Dermis microvascular lymphatic vessel endothelial cell (primary cell): ENCODE results near the gene DEDD. TPM values are rescaled to one million over a fixed set of nuclear protein-coding genes. Genes with fewer than 3 reads are reported as not detected.
A peak's percentile ranks its signal among the peaks of the same experiment; 100 is the strongest.

Experiments used
- DNase-seq, 2 donors: peaks; one replicate each; pipeline versions ENCODE4 v3.0.0 to v3.0.0-alpha.2; 2010; ENCODE audit warnings: low read depth in 2 of 2
- total RNA-seq: library from RNA; depleted of rRNA; stranded (reverse); fragments of >200 nt; gene quantifications from 2 replicates; pipeline ENCODE4 v1.2.1, GENCODE V29; 2014

The DEDD gene
- total RNA-seq, 1 donor from 2014 or later = 32.3 TPM

GRCh38 chr1:161163793-161164192 is 31.3 kb upstream of the DEDD start:
- DNase-seq = no peak

GRCh38 chr1:161162806-161163205 is 30.3 kb upstream of the DEDD start:
- DNase-seq = no peak

- DNase-seq = no peak
These were observed 29.6 kb upstream of the DEDD start for GRCh38 chr1:161162052-161162451.

GRCh38 chr1:161161652-161162051 is 29.2 kb upstream of the DEDD start:
- DNase-seq = no peak

GRCh38 chr1:161160671-161161145 is 28.2 kb upstream of the DEDD start:
- DNase-seq = no peak

GRCh38 chr1:161159913-161160243 is 27.4 kb upstream of the DEDD start:
- DNase-seq = no peak

GRCh38 chr1:161159087-161159912 is 26.8 kb upstream of the DEDD start, which contains the start of gene USP21:
Gene USP21 (plus strand): TSS chr1:161159500. CDS start chr1:161160641, 1,141 bp downstream.
- peak; percentile 78 to 90 for DNase-seq

GRCh38 chr1:161158316-161159010 is 26.0 kb upstream of the DEDD start:
- DNase-seq = no peak

- no peak for DNase-seq
These were observed 25.4 kb upstream of the DEDD start for GRCh38 chr1:161157867-161158266.

- DNase-seq = peak; percentile 76 to 90
These were observed 21.3 kb upstream of the DEDD start, which contains the start of gene UFC1 for GRCh38 chr1:161153682-161154337. Gene UFC1 (plus strand): TSS chr1:161153978. CDS start chr1:161153998, 20 bp downstream.

GRCh38 chr1:161153176-161153575 is 20.7 kb upstream of the DEDD start:
- DNase-seq = no peak

GRCh38 chr1:161145832-161146231 is 13.4 kb upstream of the DEDD start:
- DNase-seq = no peak

- no peak for DNase-seq
These were observed 8.4 kb upstream of the DEDD start for GRCh38 chr1:161140755-161141400.

- peak; percentile 66 to 74 for DNase-seq
These were observed 7.3 kb upstream of the DEDD start for GRCh38 chr1:161139766-161140165.

- no peak for DNase-seq
These were observed 6.0 kb upstream of the DEDD start for GRCh38 chr1:161138431-161138830.

GRCh38 chr1:161137881-161138280 is 5.4 kb upstream of the DEDD start:
- no peak for DNase-seq

- peak in 1 of 2 donors; percentile 17 for DNase-seq
These were observed 813 bp upstream of the DEDD start for GRCh38 chr1:161133220-161133740.

- peak in 1 of 2 donors; percentile 38 for DNase-seq
These were observed 701 bp downstream of the DEDD start for GRCh38 chr1:161131523-161132409.

- peak in 1 of 2 donors; percentile 65 for DNase-seq
These were observed 2.2 kb downstream of the DEDD start for GRCh38 chr1:161130266-161130665.
